Motor neuron (in vitro differentiated cells): ENCODE data around the gene FBXL19. TPM values are rescaled to one million over a fixed set of nuclear protein-coding genes. Genes with fewer than 3 reads are reported as not detected.

Source experiments
- ATAC-seq, 8 experiments: fragments of 200-7000 bp; cut with Tn5 transposase; replicated peaks in 6 of 8; 2 replicates each; pipeline ENCODE4 v1.8.0; 2021; ENCODE audit warnings: mild to moderate bottlenecking in 8 of 8, moderate library complexity in 8 of 8
- H3K27ac ChIP-seq, 2 donors: fragments of 250-450 bp; sonication (Bioruptor Pico); 2 replicates each; pipeline ENCODE4 v1.9.0; 2021; ENCODE audit warnings: antibody characterized with exemption in 2 of 2, mild to moderate bottlenecking in 2 of 2, moderate library complexity in 1 of 2
- H3K4me1 ChIP-seq, 2 donors: fragments of 250-450 bp; sonication (Bioruptor Pico); replicated peaks in 1 of 2; 2 replicates each; pipeline ENCODE4 v1.6.1; 2021; ENCODE audit warnings: antibody characterized with exemption in 2 of 2, mild to moderate bottlenecking in 2 of 2, moderate library complexity in 1 of 2
- H3K4me3 ChIP-seq, 5 donors: fragments of 250-450 bp; sonication (Bioruptor Pico); 2 replicates each; pipeline ENCODE4 v1.9.0; 2021; ENCODE audit warnings: antibody characterized with exemption in 5 of 5, mild to moderate bottlenecking in 5 of 5, moderate library complexity in 4 of 5
- WGBS, 10 experiments: fragments of 450-650 bp; shearing (Covaris generic); methylation state at CpG; one replicate each; pipeline ENCODE4 v1.0.0; 2022; 5-methylcytosine and 5-hydroxymethylcytosine counted together
- in situ Hi-C, 9 experiments: fragments of 400-800 bp; cut with MboI; loops; one replicate each; pipeline ENCODE4 v1.15.0; 2021; ENCODE audit warnings: low sequenced_read_pairs in 9 of 9, low pct_unique_long_range_greater_than_20kb in 2 of 9; ENCODE audit not compliant: unreplicated experiment in 9 of 9
- total RNA-seq, 8 experiments: library from RNA; unstranded; fragments of 300-600 nt; gene quantifications; 2 replicates each; pipeline versions ENCODE4 v1.2.3 to v1.2.4, GENCODE V29; 2022

Gene FBXL19
- total RNA-seq, 8 experiments from 2014 or later, result 10.4 to 49.8 (median 31.4) TPM

DNA sequence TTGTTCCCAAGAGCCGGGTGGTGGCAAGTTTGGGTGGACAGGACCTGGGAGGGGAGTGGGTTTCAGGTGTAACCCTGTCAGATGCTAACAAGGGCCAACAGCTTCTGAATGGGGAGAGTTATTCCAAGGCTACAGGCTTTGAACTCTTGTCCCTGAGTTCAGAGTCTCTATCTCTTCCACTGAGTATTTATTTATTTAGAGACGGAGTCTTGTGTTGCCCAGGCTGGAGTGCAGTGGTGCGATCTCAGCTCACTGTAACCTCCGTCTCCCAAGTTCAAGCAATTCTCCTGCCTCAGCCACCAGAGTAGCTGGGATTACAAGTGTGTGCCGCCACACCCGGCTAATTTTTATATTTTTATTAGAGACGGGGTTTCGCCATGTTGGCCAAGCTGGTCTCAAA lies 31.6 kb downstream of the FBXL19 start:
- Histone ChIP-seq H3K27ac (no peak overlapping the region), H3K4me3 (no peak overlapping the region), H3K4me1 (peaks cover 10 to 19% of the 10 kb centered on the region in 2 donors)
- WGBS, 10 experiments, result 60 to 100% (median 94%) methylated on average over 1 to 5 of the region's 8 CpGs; no CpG with 5 or more reads in 3 of the 10 experiments
- in situ Hi-C loops, result loop anchor here in 2 of 9 experiments (25.0 kb wide), 2 partner anchors 507 to 907 kb away; partner anchors contain the start of genes ARMC5 (in 2 of the 2), TGFB1I1 (in 2 of the 2) and ZNF267 (in 1 of the 2)
- ATAC-seq, result no peak

DNA sequence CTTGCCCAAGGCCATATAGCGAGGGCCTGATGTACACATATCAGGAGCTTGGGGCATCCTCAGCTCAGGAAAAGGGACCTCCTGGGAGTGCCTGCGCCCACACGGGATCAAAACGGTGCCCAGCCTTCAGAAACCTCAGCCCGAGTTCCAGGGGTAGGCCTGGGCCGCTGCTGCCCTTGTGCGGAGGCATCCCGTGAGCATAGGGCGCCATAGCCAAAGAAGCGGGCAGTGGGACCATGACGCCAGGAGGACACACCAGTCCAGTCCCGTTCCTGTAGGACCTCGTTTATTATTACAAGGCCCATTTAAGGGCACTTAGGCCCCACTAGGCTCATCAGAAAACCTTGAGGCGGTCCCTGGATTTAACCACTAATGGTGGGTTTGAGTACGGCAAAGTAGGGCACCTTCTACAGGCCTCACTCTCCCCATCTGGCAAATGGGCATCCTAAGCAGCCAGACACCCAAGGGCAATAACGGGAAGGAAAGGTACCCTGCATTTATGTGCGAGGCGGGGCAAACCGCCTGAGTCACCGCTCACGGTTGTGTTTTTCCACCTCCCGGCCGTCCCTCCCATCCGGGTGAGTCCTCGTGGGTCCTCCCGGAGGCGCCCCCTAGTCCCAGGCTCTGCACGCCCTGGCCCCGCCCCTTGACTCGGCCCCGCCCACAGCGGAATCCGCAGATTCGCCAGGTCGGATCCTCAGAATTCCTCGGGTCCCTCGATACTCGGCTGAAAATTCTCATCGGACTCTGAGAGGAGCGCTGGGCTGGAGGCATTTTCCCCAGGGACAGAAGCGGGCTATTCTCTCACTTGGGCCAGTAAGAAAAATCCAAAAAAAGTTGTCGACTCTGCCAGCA lies 33.5 kb downstream of the FBXL19 start:
- WGBS, 10 experiments, result 25 to 67% (median 30%) methylated on average over 2 to 21 of the region's 42 CpGs; no CpG with 5 or more reads in 5 of the 10 experiments
- Histone ChIP-seq H3K4me3 (peak overlapping the region; percentile 77 to 99 (median 87)), H3K4me1 (peaks cover 6 to 12% of the 10 kb centered on the region in 2 donors), H3K27ac (peak overlapping the region; percentile 99 to 100)
- peak; percentile 41 to 65 (median 48) for ATAC-seq
- in situ Hi-C loops, result loop anchor here in 2 of 9 experiments (25.0 kb wide), 2 partner anchors 505 to 905 kb away; partner anchors contain the start of genes ARMC5 (in 2 of the 2), TGFB1I1 (in 2 of the 2) and ZNF267 (in 1 of the 2)

DNA sequence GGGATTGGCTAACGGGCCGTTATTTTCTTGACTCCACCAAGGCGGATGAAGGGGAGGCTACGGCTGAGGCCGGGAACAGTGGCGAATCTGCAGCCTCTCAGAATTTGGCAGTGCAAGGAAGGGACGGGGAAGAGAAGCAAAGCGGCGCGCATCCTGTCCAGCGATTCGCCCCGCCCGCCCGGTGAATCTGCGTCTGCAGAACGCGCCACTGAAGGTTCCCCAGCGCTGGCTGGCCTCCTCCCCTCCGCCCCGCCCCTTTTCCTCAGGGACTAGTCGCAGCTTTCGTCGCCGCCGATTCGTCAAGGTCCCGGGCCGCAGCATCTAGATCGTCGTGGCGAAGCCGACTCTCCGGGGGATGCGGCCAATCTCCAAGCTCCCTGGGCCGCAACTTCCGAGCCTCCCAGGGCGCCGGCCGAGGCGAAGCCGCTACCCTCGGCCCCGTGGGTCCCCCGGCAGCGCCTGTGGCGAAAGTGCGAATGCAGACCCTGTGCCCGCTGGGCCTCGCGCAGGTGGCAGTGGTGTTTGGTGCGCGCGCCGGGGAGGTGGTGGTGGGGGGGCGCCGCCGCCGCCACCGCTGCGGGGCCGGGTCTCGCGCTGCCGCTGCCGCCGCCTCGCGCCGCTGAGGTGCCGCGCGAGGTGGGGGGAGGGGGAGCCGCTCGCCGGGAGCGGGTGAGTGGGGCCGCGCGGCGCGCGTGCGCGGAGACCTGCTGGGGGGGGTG lies 34.2 kb downstream of the FBXL19 start, which contains the start of gene SETD1A:
SETD1A (plus strand) TSS at position 299 of the 719 bp plus-strand sequence. CDS start 978 bp downstream, outside the sequence.
- Histone ChIP-seq H3K27ac (peak within 1 kb of the TSS; percentile 99 to 100), H3K4me1 (peaks cover 6 to 12% of the 10 kb centered on the region in 2 donors), H3K4me3 (peak within 1 kb of the TSS; percentile 77 to 99 (median 87))
- 0 to 5% (median 0%) methylated on average over 1 to 11 of the region's 85 CpGs; no CpG with 5 or more reads in 5 of the 10 experiments for WGBS, 10 experiments
- peak; percentile 76 to 86 (median 80) for ATAC-seq
- in situ Hi-C loops, result loop anchor here in 2 of 9 experiments (25.0 kb wide), 2 partner anchors 505 to 905 kb away; partner anchors contain the start of genes ARMC5 (in 2 of the 2), TGFB1I1 (in 2 of the 2) and ZNF267 (in 1 of the 2)

DNA sequence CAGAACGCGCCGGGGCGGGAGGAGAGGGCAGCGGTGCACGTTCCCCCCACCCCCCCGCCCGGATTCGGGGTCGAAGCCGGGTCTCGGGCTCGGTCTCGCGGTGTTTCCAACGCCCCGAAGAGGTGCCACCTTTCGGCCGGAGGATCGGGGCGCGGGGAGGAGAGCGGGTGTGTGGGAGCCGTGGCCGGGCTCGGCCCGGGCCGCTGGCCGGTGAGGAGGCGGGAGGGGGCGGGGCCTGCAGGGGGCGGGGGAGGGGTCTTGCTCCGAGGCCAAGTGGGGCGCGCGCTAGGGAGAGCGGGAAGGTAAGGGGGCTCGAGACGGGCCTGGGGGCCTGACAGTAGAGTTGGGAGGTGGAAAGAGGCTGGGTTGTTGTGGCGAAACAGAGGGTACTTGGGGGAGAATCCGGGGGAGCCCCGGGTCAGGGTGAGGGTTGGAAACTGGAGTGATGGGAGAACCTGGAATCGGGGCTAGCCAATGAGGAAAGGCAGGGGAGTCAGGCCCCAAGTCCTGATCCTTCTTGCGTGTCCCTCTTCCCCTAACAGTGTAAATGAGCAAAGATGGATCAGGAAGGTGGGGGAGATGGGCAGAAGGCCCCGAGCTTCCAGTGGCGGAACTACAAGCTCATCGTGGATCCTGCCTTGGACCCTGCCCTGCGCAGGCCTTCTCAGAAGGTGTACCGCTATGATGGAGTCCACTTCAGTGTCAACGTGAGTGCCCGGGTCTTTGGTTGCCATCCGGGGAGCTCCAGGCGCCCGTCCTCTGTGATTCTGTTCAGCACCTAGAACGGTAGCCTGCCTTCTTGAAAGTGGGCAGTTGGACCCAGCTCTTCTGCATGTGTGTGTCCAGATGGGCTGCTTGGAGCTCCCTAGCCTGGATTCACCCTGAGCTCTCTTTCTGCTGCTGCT lies 35.1 kb downstream of the FBXL19 start:
- in situ Hi-C loops, result loop anchor here in 2 of 9 experiments (25.0 kb wide), 2 partner anchors 504 to 904 kb away; partner anchors contain the start of genes ARMC5 (in 2 of the 2), TGFB1I1 (in 2 of the 2) and ZNF267 (in 1 of the 2)

DNA sequence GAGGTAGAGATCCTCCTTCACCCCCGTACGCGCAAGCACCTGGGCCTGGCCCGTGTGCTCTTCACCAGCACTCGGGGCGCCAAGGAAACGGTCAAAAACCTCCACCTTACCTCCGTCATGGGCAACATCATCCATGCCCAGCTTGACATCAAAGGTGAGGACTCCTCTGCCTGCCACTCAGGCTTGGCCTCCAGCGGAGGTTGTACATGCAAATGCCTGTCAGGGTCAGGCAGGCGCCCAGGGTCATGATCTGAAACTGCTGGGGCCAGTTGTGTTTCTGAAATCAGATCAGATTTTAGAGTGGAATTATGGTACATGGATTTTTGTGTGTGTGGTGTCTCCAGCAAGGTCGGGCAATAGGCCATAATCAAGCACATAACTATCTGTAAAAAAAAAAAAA lies 38.0 kb downstream of the FBXL19 start:
- Histone ChIP-seq H3K27ac (no peak overlapping the region), H3K4me1 (peaks cover 6% of the 10 kb centered on the region in 2 donors), H3K4me3 (no peak overlapping the region)
- in situ Hi-C loops, result loop anchor here in 2 of 9 experiments (25.0 kb wide), 2 partner anchors 501 to 901 kb away; partner anchors contain the start of genes ARMC5 (in 2 of the 2), TGFB1I1 (in 2 of the 2) and ZNF267 (in 1 of the 2)
- 0 to 100% (median 97%) methylated on average over 1 to 8 of the region's 11 CpGs for WGBS, 10 experiments
- no peak for ATAC-seq

More for the DNA sequence above, 35.1 kb downstream of the FBXL19 start:
- Histone ChIP-seq H3K4me1 (peaks cover 6 to 11% of the 10 kb centered on the region in 2 donors), H3K27ac (peak overlapping the region; percentile 99 to 100), H3K4me3 (peak overlapping the region; percentile 77 to 99 (median 87))
- 0 to 94% (median 30%) methylated on average over 3 to 11 of the region's 55 CpGs; no CpG with 5 or more reads in 6 of the 10 experiments for WGBS, 10 experiments
- ATAC-seq, result peak; percentile 10 to 72 (median 64)

DNA sequence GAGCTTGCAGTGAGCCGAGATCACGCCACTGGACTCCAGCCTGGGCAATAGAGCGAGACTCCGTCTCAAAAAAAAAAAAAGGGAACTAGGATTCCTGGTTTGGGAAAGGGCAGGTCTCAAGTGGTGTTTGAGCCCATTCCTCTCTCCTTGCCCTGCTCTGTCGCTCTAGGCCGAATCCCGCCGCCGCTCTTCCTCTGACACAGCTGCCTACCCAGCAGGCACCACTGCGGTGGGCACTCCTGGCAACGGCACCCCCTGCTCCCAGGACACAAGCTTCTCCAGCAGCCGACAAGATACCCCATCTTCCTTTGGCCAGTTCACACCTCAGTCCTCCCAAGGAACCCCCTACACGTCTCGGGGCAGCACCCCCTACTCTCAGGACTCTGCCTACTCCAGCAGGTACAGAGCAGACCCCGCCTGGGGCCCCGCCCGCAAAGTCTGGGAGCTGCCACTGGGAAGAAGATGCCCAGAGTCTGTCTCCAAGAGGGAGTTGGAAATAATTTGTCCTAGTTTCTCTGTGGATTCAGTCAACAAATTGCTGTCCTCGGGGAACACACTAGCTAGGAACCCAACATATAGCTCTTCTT lies 40.6 kb downstream of the FBXL19 start:
- Histone ChIP-seq H3K4me1 (peaks cover 2% of the 10 kb centered on the region in 2 donors), H3K4me3 (no peak overlapping the region), H3K27ac (no peak overlapping the region)
- peak in 3 of 8 experiments; percentile 12 to 22 (median 17) for ATAC-seq
- 71 to 100% (median 85%) methylated on average over 2 to 4 of the region's 18 CpGs; no CpG with 5 or more reads in 5 of the 10 experiments for WGBS, 10 experiments
- in situ Hi-C loops, result loop anchor here in 2 of 9 experiments (25.0 kb wide), 2 partner anchors 498 to 898 kb away; partner anchors contain the start of genes ARMC5 (in 2 of the 2), TGFB1I1 (in 2 of the 2) and ZNF267 (in 1 of the 2)

DNA sequence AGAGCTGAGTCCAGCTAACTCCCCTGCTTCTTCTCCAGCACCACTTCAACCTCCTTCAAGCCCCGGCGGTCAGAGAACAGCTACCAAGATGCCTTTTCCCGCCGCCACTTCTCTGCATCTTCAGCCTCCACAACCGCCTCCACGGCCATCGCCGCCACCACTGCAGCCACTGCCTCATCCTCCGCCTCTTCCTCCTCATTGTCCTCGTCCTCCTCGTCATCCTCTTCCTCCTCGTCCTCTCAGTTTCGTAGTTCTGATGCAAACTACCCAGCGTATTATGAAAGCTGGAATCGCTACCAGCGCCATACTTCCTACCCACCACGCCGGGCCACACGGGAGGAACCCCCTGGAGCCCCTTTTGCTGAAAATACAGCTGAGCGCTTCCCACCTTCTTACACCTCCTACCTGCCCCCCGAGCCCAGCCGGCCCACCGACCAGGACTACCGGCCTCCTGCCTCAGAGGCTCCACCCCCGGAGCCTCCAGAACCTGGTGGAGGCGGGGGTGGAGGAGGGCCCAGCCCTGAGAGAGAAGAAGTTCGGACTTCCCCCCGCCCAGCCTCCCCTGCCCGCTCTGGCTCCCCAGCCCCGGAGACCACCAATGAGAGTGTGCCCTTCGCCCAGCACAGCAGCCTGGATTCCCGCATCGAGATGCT lies 41.3 kb downstream of the FBXL19 start:
- Histone ChIP-seq H3K4me1 (no peaks in the 10 kb centered on the region), H3K4me3 (no peak overlapping the region), H3K27ac (no peak overlapping the region)
- WGBS, 10 experiments, result 79 to 100% (median 95%) methylated on average over 4 to 15 of the region's 33 CpGs; no CpG with 5 or more reads in 1 of the 10 experiments
- peak in 4 of 8 experiments; percentile 7 to 33 (median 18) for ATAC-seq
- in situ Hi-C loops, result loop anchor here in 2 of 9 experiments (25.0 kb wide), 2 partner anchors 498 to 898 kb away; partner anchors contain the start of genes ARMC5 (in 2 of the 2), TGFB1I1 (in 2 of the 2) and ZNF267 (in 1 of the 2)

DNA sequence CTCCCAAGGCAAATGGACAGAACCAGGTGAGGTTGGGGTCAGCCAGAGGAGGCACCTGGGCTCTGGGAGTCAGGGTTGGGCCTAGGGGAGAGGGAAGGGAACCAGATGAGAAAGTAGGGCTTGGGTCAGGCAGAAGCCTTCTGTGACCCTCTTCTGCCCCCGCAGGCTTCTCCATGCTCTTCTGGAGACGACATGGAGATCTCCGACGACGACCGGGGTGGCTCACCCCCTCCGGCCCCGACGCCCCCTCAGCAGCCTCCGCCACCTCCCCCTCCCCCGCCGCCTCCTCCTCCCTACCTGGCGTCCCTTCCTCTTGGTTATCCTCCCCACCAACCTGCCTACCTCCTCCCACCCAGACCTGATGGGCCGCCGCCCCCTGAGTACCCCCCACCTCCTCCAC lies 42.1 kb downstream of the FBXL19 start:
- H3K4me1 ChIP-seq, result no peaks in the 10 kb centered on the region
- H3K27ac ChIP-seq, result no peak overlapping the region
- no CpG with 5 or more reads among the region's 15 CpGs for WGBS, 10 experiments
- peak in 4 of 8 experiments; percentile 3 to 35 (median 20) for ATAC-seq
- in situ Hi-C loops, result loop anchor here in 2 of 9 experiments (25.0 kb wide), 2 partner anchors 497 to 897 kb away; partner anchors contain the start of genes ARMC5 (in 2 of the 2), TGFB1I1 (in 2 of the 2) and ZNF267 (in 1 of the 2)
- no peak overlapping the region for H3K4me3 ChIP-seq

DNA sequence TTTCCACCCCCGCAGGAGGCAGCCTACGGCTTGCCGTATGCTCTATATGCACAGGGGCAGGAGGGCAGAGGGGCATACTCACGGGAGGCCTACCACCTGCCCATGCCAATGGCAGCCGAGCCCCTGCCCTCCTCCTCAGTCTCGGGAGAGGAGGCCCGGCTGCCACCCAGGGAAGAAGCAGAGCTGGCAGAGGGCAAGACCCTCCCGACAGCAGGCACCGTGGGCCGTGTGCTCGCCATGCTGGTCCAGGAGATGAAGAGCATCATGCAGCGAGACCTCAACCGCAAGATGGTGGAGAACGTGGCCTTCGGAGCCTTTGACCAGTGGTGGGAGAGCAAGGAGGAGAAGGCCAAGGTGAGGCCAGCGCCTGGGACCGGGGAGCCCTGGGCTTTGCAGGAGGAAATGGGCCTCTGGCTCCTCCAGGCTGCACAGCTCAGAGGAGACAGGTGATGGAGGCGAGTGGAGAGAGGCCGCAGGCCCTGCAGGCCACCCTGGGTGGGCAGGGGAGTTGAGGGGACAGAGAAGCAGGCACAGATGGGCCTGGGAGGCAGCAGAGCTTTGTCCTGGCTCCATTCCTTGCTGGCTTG lies 42.8 kb downstream of the FBXL19 start:
- in situ Hi-C loops, result loop anchor here in 2 of 9 experiments (25.0 kb wide), 2 partner anchors 496 to 896 kb away; partner anchors contain the start of genes ARMC5 (in 2 of the 2), TGFB1I1 (in 2 of the 2) and ZNF267 (in 1 of the 2)
- no peak overlapping the region for H3K27ac ChIP-seq
- 85 to 100% (median 98%) methylated on average over 1 to 5 of the region's 19 CpGs; no CpG with 5 or more reads in 6 of the 10 experiments for WGBS, 10 experiments
- no peaks in the 10 kb centered on the region for H3K4me1 ChIP-seq
- no peak overlapping the region for H3K4me3 ChIP-seq
- ATAC-seq, result no peak

DNA sequence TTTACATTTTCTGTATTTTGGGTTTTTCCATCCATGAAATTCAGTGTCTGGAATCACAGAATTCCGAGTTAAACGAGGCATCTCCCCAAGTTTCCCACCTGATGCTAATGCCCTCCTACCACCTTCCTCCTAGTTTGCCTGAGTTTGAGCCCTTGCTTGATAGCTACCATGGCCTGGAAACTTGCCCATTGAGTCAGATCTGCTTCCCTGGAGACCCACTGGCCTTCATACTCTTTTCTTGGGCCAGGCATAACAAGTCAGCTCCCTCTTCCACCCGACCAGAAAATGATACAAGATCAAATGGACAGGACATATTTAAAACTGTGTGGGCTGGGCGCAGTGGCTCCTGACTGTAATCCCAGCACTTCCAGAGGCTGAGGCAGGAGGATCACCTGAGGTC lies 44.4 kb downstream of the FBXL19 start:
- H3K27ac ChIP-seq, result no peak overlapping the region
- in situ Hi-C loops, result loop anchor here in 2 of 9 experiments (25.0 kb wide), 2 partner anchors 495 to 895 kb away; partner anchors contain the start of genes ARMC5 (in 2 of the 2), TGFB1I1 (in 2 of the 2) and ZNF267 (in 1 of the 2)
- no peak overlapping the region for H3K4me3 ChIP-seq
- 67 to 100% (median 97%) methylated on average over 1 to 3 of the region's 4 CpGs; no CpG with 5 or more reads in 4 of the 10 experiments for WGBS, 10 experiments
- ATAC-seq, result no peak
- no peaks in the 10 kb centered on the region for H3K4me1 ChIP-seq
